Measurements from ENCODE around the gene WNK2. TPM values are rescaled to one million over a fixed set of nuclear protein-coding genes. Genes with fewer than 3 reads are reported as not detected.

WNK2 gene
- total RNA-seq, 1 experiment from 2014 or later, result 69.4 TPM

GRCh38 chr9:93189369-93190132 lies 5.6 kb downstream of the WNK2 start:
- no peak for DNase-seq
- H3K4me3 Mint-ChIP-seq, result no peak overlapping the region
- peaks cover 0 to 7% (median 2%) of the 10 kb centered on the region in 3 experiments; a peak in 5 of 7 replicates for H3K36me3 Mint-ChIP-seq (ENCODE audit: insufficient read depth in 1 of 3, low read depth in 3 of 3)
- H3K4ac ChIP-seq (ENCODE audit: low read depth, low read length), result no peak overlapping the region
- no peak overlapping the region for H3T11ph ChIP-seq (ENCODE audit: low read length)
- H3K79me1 ChIP-seq (ENCODE audit: insufficient read depth, low read depth, low read length, poor library complexity, severe bottlenecking), result peaks cover 3% of the 10 kb centered on the region
- no peak overlapping the region for H3K56ac ChIP-seq (ENCODE audit: insufficient read length, low read depth, low read length)
- no peak overlapping the region for H3K9ac ChIP-seq (ENCODE audit: extremely low read depth, insufficient read length, low read length)
- TF ChIP-seq, protein P1, sequence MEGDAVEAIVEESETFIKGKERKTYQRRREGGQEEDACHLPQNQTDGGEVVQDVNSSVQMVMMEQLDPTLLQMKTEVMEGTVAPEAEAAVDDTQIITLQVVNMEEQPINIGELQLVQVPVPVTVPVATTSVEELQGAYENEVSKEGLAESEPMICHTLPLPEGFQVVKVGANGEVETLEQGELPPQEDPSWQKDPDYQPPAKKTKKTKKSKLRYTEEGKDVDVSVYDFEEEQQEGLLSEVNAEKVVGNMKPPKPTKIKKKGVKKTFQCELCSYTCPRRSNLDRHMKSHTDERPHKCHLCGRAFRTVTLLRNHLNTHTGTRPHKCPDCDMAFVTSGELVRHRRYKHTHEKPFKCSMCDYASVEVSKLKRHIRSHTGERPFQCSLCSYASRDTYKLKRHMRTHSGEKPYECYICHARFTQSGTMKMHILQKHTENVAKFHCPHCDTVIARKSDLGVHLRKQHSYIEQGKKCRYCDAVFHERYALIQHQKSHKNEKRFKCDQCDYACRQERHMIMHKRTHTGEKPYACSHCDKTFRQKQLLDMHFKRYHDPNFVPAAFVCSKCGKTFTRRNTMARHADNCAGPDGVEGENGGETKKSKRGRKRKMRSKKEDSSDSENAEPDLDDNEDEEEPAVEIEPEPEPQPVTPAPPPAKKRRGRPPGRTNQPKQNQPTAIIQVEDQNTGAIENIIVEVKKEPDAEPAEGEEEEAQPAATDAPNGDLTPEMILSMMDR (conservative IDR thresholded peaks at IDR 0.05), result no peak
- H2AK5ac ChIP-seq (ENCODE audit: insufficient read length, low read length), result no peak overlapping the region
- H4K20me1 ChIP-seq (ENCODE audit: control insufficient read depth, insufficient read depth, insufficient read length), result peaks cover 5% of the 10 kb centered on the region
- no peak overlapping the region for H3K27ac ChIP-seq (ENCODE audit: insufficient read length, low read depth, low read length)
- no peak overlapping the region for H3K4me2 ChIP-seq (ENCODE audit: insufficient read depth, insufficient read length, low read length)
- no peak overlapping the region for H4K5ac ChIP-seq (ENCODE audit: insufficient read length, low read depth, low read length)
- H3K9me3 ChIP-seq (ENCODE audit: control insufficient read depth, low read depth, low read length), result no peaks in the 10 kb centered on the region
- H4K91ac ChIP-seq (ENCODE audit: insufficient read length, low read depth, low read length), result no peak overlapping the region
- H2BK20ac ChIP-seq (ENCODE audit: low read depth, low read length, poor library complexity, severe bottlenecking), result no peak overlapping the region
- H3K18ac ChIP-seq (ENCODE audit: insufficient read length, low read depth, low read length), result no peak overlapping the region
- H3K9me3 Mint-ChIP-seq, result peaks cover 0 to 2% of the 10 kb centered on the region in 2 experiments; a peak in 1 of 5 replicates
- H3K27me3 Mint-ChIP-seq (ENCODE audit: low read depth), result peaks cover 12% of the 10 kb centered on the region
- H3K27ac Mint-ChIP-seq, result no peak overlapping the region
- H3K79me2 ChIP-seq (ENCODE audit: insufficient read depth, low read length), result no peaks in the 10 kb centered on the region; the same call in 1 of the 2 replicates
- H3K27me3 ChIP-seq (ENCODE audit: insufficient read depth, low read length), result no peaks in the 10 kb centered on the region
- H3K4me1 Mint-ChIP-seq, result peaks cover 55 to 59% of the 10 kb centered on the region in 2 experiments
- peaks cover 5% of the 10 kb centered on the region for H3K23me2 ChIP-seq (ENCODE audit: insufficient read length, low read depth, low read length, poor library complexity, severe bottlenecking)
- no peak overlapping the region for H2AFZ ChIP-seq (ENCODE audit: low read length)
- H2BK5ac ChIP-seq (ENCODE audit: insufficient read length, low read length), result no peak overlapping the region
- peaks cover 3% of the 10 kb centered on the region; the same call in 1 of the 2 replicates for H3K4me1 ChIP-seq (ENCODE audit: insufficient read depth, low read length)
- no peak overlapping the region for H2BK15ac ChIP-seq (ENCODE audit: low read depth, low read length)
- no peak overlapping the region for H2BK12ac ChIP-seq (ENCODE audit: insufficient read length, low read depth, low read length)
- no CpG with 5 or more reads among the region's 21 CpGs for WGBS (ENCODE audit: extremely low coverage, insufficient read length, low lambda C conversion rate)
- no peak overlapping the region for H3K23ac ChIP-seq (ENCODE audit: insufficient read length, low read depth, low read length)
- H2BK120ac ChIP-seq (ENCODE audit: low read depth, low read length, poor library complexity, severe bottlenecking), result no peak overlapping the region
- no peak overlapping the region for H3K14ac ChIP-seq (ENCODE audit: insufficient read depth, low read length)
- H4K8ac ChIP-seq (replicated peaks; ENCODE audit: insufficient read length, low read depth, low read length), result no peak overlapping the region

All from H9 (cell line).